CD1c-positive myeloid dendritic cell (primary cell): ENCODE results near the gene DYNAP.

Source experiments
- DNase-seq: peaks from one replicate; pipeline ENCODE4 v3.0.0-alpha.2; 2016; ENCODE audit errors: extremely low spot score

DYNAP gene

GRCh38 chr18:54636217-54636616 lies 45.2 kb downstream of the DYNAP start:
- no peak for DNase-seq

GRCh38 chr18:54641734-54642133 lies 50.7 kb downstream of the DYNAP start:
- no peak for DNase-seq

GRCh38 chr18:54647176-54647575 lies 56.1 kb downstream of the DYNAP start:
- DNase-seq: no peak
